Cardiac muscle cell (in vitro differentiated cells and primary cell): ENCODE measurements around the gene RAD51D. TPM values are rescaled to one million over a fixed set of nuclear protein-coding genes. Genes with fewer than 3 reads are reported as not detected.
A peak's percentile ranks its signal among the peaks of the same experiment; 100 is the strongest.

Experiments used
- DNase-seq, 2 donors: peaks; one replicate each; pipeline versions ENCODE4 v3.0.0 to v3.0.0-alpha.2; 2010 to 2017; ENCODE audit warnings: low read depth in 1 of 2, low spot score in 1 of 2
- H3K27ac ChIP-seq: fragments of 200-600 bp; sonication (generic); 2 replicates; pipeline ENCODE4 v1.5.1; 2016
- H3K27me3 ChIP-seq: fragments of 200-600 bp; sonication (generic); 2 replicates; pipeline ENCODE4 v1.6.0; 2016; ENCODE audit warnings: control low read depth
- H3K36me3 ChIP-seq: fragments of 200-600 bp; sonication (generic); 2 replicates; pipeline ENCODE4 v1.5.1; 2016; ENCODE audit warnings: control low read depth
- H3K4me1 ChIP-seq: fragments of 200-600 bp; sonication (generic); 2 replicates; pipeline ENCODE4 v1.8.1; 2017; ENCODE audit warnings: low read depth, mild to moderate bottlenecking, mixed run types
- H3K4me3 ChIP-seq: fragments of 200-600 bp; sonication (generic); 2 replicates; pipeline ENCODE4 v1.5.1; 2016; ENCODE audit warnings: mild to moderate bottlenecking
- H3K9me3 ChIP-seq: fragments of 200-600 bp; sonication (generic); 2 replicates; pipeline ENCODE4 v1.5.1; 2017; ENCODE audit warnings: low read depth, mild to moderate bottlenecking, control low read depth
- CTCF ChIP-seq: IDR thresholded peaks from 2 replicates; pipeline ENCODE4 v1.5.1; 2012; ENCODE audit warnings: low read depth, mild to moderate bottlenecking, low read length
- polyA plus RNA-seq: library from polyadenylated mRNA; unstranded; fragments of >200 nt; fragmentation: Nextera tagmentation; extraction: Ambion mirVana; gene quantifications from 2 replicates; pipeline ENCODE4 v1.2.1, GENCODE V29; 2016
- total RNA-seq: library from RNA; depleted of rRNA; stranded (reverse); fragments of >200 nt; gene quantifications from 2 replicates; pipeline ENCODE4 v1.2.3, GENCODE V29; 2016

The RAD51D gene
- total and polyA plus RNA-seq, 2 experiments from 2014 or later: 5.8 to 14.0 TPM

GRCh38 chr17:35141681-35142466 is 22.2 kb upstream of the RAD51D start, which contains the start of gene NLE1:
Gene NLE1 (minus strand): TSS chr17:35142303. CDS start chr17:35142275, 28 bp downstream.
- no peaks in the 10 kb centered on the region for H3K9me3 ChIP-seq
- H3K4me3 ChIP-seq: peak within 1 kb of the TSS; percentile 72
- no peaks in the 10 kb centered on the region for H3K27me3 ChIP-seq
- peak; percentile 84 to 87 for DNase-seq
- H3K27ac ChIP-seq: no peak within 1 kb of the TSS
- peaks cover 9% of the 10 kb centered on the region for H3K4me1 ChIP-seq
- TF ChIP-seq CTCF: peak; percentile 88
- H3K36me3 ChIP-seq: peaks cover 15% of the 10 kb centered on the region

DNA sequence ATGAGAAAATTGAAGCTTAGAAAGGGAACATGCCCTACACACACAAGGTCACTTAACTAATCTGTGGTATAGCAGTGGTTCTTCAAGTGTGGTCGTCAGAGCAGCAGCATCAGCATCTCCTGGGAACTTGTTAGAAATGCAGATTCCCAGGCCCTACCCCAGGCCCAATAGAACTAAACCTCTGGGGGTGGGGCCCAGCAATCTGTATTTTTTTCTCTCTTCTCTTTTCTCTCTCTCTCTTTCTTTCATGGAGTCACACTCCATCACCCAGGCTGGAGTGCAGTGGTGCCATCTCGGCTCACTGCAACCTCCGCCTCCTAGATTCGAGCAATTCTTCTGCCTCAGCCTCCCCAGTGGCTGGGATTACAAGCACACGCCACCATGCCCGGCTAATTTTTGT is 18.6 kb upstream of the RAD51D start:
- Histone ChIP-seq H3K27me3 (no peaks in the 10 kb centered on the region), H3K4me3 (no peak overlapping the region), H3K36me3 (peaks cover 48% of the 10 kb centered on the region), H3K4me1 (no peaks in the 10 kb centered on the region), H3K27ac (no peak overlapping the region), H3K9me3 (no peaks in the 10 kb centered on the region)
- DNase-seq: no peak
- TF ChIP-seq CTCF: no peak

DNA sequence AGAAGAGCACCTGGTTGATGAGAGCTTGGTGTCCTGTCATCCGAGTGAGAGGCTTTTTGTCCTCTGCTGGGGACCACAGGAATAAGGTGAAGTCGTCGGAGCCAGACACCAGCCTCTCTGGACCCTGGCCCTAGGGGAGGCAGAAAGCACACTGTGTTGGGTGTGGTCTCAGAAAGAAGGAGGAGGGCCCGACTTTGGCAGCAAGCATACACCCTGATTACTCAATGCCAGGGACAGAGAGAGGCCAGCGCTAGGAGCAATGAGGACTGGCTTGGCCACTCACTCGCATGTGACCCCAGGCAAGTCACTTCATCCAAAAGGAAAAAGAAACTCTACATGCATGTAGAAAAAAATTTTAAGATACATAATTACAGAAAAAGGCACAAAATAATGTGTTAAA is 15.7 kb upstream of the RAD51D start:
- H3K9me3 ChIP-seq: no peaks in the 10 kb centered on the region
- H3K27me3 ChIP-seq: no peaks in the 10 kb centered on the region
- H3K4me1 ChIP-seq: no peaks in the 10 kb centered on the region
- no peak for TF ChIP-seq CTCF
- H3K36me3 ChIP-seq: peaks cover 54% of the 10 kb centered on the region
- no peak for DNase-seq
- H3K27ac ChIP-seq: no peak overlapping the region
- no peak overlapping the region for H3K4me3 ChIP-seq

DNA sequence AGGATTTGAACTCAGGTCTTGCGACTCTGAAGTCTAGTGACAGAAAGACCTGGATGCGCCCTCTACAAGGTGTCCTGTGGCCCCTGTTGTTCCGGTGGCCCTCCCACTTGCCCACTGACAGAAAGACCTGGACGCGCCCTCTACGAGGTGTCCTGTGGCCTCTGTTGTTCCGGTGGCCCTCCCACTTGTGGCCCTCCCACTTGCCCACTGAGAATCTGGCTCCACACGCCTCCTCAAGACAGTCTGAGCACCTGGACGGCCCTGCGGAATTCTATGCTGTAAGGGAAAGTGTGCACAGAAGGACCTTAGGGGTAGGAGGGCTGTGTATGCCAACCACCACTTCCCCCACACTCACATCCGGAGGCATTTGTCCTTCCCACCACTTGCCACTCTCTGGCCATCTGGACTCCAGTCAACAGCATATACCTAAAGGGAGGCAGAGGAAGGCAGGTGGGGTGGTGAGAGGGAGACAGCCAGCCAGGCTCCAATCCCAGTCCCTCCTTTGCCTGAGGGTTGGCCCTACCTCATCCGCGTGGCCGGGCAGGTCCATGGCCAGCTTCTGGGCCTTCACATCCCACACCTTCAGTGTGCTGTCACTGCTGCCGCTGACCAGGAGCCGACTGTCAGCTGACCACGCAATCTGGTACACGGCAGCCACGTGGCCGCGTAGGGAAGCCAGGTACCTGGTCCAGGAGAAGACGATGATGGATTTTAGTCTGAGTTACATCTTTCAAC is 13.3 kb upstream of the RAD51D start:
- TF ChIP-seq CTCF: no peak
- Histone ChIP-seq H3K27me3 (no peaks in the 10 kb centered on the region), H3K4me3 (no peak overlapping the region), H3K36me3 (peaks cover 50% of the 10 kb centered on the region), H3K27ac (no peak overlapping the region), H3K9me3 (no peaks in the 10 kb centered on the region), H3K4me1 (no peaks in the 10 kb centered on the region)
- DNase-seq: no peak

- Histone ChIP-seq H3K4me1 (no peaks in the 10 kb centered on the region), H3K4me3 (no peak overlapping the region), H3K27ac (no peak overlapping the region), H3K27me3 (no peaks in the 10 kb centered on the region), H3K9me3 (no peaks in the 10 kb centered on the region), H3K36me3 (peaks cover 42% of the 10 kb centered on the region)
- DNase-seq: no peak
- TF ChIP-seq CTCF: no peak
These were observed 12.4 kb upstream of the RAD51D start for GRCh38 chr17:35132099-35132498.
